Neutrophil (primary cell): ENCODE data around the gene PIP4K2A.

ENCODE experiments used
- H3K27ac ChIP-seq: fragments of 200-600 bp; sonication (generic); 2 replicates; pipeline ENCODE4 v1.5.1; 2016; ENCODE audit warnings: mild to moderate bottlenecking, moderate library complexity
- H3K27me3 ChIP-seq: fragments of 200-600 bp; sonication (generic); 2 replicates; pipeline ENCODE4 v1.6.0; 2016; ENCODE audit warnings: mild to moderate bottlenecking
- H3K36me3 ChIP-seq: fragments of 200-600 bp; sonication (generic); 2 replicates; pipeline ENCODE4 v1.5.1; 2017
- H3K4me1 ChIP-seq, 2 experiments: fragments of 200-600 bp in 1 of 2; sonication (generic) in 1 of 2; 1 replicate in 1 of 2; 2 replicates in 1 of 2; pipeline versions ENCODE4 v1.5.1 to v1.6.1; 2013 to 2016; ENCODE audit warnings: low read depth in 1 of 2, low read length in 1 of 2, mild to moderate bottlenecking in 1 of 2, moderate library complexity in 1 of 2; ENCODE audit not compliant: control insufficient read depth in 1 of 2, insufficient read depth in 1 of 2
- H3K4me3 ChIP-seq, 2 experiments: fragments of 200-600 bp in 1 of 2; sonication (generic) in 1 of 2; 1 replicate in 1 of 2; 2 replicates in 1 of 2; pipeline ENCODE4 v1.5.1; 2013 to 2016; ENCODE audit warnings: low read depth in 1 of 2, low read length in 1 of 2, mild to moderate bottlenecking in 1 of 2, moderate library complexity in 1 of 2
- H3K9me3 ChIP-seq: fragments of 200-600 bp; sonication (generic); 2 replicates; pipeline ENCODE4 v1.5.1; 2016
- CTCF ChIP-seq: fragments of 200-600 bp; sonication (generic); IDR thresholded peaks from 2 replicates; pipeline ENCODE4 v1.5.1; 2016; ENCODE audit warnings: antibody characterized with exemption

PIP4K2A gene

GRCh38 chr10:22717728-22718127 lies 3.4 kb upstream of the PIP4K2A start:
- Histone ChIP-seq H3K27me3 (no peaks in the 10 kb centered on the region), H3K4me3 (no peak overlapping the region), H3K36me3 (no peaks in the 10 kb centered on the region), H3K27ac (no peak overlapping the region), H3K9me3 (no peaks in the 10 kb centered on the region), H3K4me1 (peaks cover 10 to 13% of the 10 kb centered on the region in 2 experiments)
- no peak for TF ChIP-seq CTCF

GRCh38 chr10:22716943-22717342 lies 2.6 kb upstream of the PIP4K2A start:
- Histone ChIP-seq H3K27me3 (no peaks in the 10 kb centered on the region), H3K9me3 (no peaks in the 10 kb centered on the region), H3K4me3 (no peak overlapping the region), H3K4me1 (peaks cover 14 to 21% of the 10 kb centered on the region in 2 experiments), H3K27ac (no peak overlapping the region), H3K36me3 (no peaks in the 10 kb centered on the region)
- TF ChIP-seq CTCF = no peak

- H3K4me3 ChIP-seq = peak overlapping the region in 1 of 2 experiments; percentile 90
- H3K9me3 ChIP-seq = no peaks in the 10 kb centered on the region
- H3K27me3 ChIP-seq = no peaks in the 10 kb centered on the region
- peaks cover 14 to 38% of the 10 kb centered on the region in 2 experiments for H3K4me1 ChIP-seq
- H3K27ac ChIP-seq = no peak overlapping the region
- no peak for TF ChIP-seq CTCF
- H3K36me3 ChIP-seq = no peaks in the 10 kb centered on the region
Observed at GRCh38 chr10:22715290-22715625, 880 bp upstream of the PIP4K2A start.

GRCh38 chr10:22713853-22714478 lies 412 bp downstream of the PIP4K2A start:
- Histone ChIP-seq H3K27ac (peak overlapping the region; percentile 89), H3K27me3 (no peaks in the 10 kb centered on the region), H3K4me3 (peak overlapping the region; percentile 90 to 93), H3K9me3 (no peaks in the 10 kb centered on the region), H3K4me1 (peaks cover 14 to 41% of the 10 kb centered on the region in 2 experiments), H3K36me3 (no peaks in the 10 kb centered on the region)
- TF ChIP-seq CTCF = no peak

GRCh38 chr10:22712956-22713852 lies 1.2 kb downstream of the PIP4K2A start:
- Histone ChIP-seq H3K27ac (peak overlapping the region; percentile 89), H3K9me3 (no peaks in the 10 kb centered on the region), H3K36me3 (no peaks in the 10 kb centered on the region), H3K27me3 (no peaks in the 10 kb centered on the region), H3K4me1 (peaks cover 14 to 41% of the 10 kb centered on the region in 2 experiments), H3K4me3 (peak overlapping the region; percentile 90 to 93)
- no peak for TF ChIP-seq CTCF
